ENCODE results near the gene VWC2L.

Gene VWC2L

DNA sequence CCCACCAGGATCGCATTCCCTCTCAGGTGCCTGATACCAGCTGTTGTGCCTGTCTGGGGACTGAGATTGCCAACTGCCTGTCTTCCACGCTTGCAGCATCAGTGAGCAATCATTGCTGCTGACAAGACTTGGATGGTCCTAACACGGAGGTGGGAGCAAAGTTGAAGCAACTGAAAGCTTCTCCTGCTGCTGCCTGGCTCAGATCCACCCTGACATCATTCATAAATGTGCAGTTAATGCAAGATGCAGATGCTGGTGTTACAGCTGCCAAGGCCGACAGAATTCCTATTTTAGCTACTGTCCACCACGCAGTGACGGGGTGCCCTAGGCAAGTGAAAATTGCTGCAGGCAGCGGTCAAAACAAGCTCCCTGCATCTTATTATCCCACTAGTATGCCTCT lies 131.4 kb downstream of the VWC2L start:
- DNase-seq (ENCODE audit: low read depth) = peak; percentile 2

- peak; percentile 78 for DNase-seq (ENCODE audit: low read depth)
Measured at GRCh38 chr2:214542866-214543265, 132.0 kb downstream of the VWC2L start.

DNA sequence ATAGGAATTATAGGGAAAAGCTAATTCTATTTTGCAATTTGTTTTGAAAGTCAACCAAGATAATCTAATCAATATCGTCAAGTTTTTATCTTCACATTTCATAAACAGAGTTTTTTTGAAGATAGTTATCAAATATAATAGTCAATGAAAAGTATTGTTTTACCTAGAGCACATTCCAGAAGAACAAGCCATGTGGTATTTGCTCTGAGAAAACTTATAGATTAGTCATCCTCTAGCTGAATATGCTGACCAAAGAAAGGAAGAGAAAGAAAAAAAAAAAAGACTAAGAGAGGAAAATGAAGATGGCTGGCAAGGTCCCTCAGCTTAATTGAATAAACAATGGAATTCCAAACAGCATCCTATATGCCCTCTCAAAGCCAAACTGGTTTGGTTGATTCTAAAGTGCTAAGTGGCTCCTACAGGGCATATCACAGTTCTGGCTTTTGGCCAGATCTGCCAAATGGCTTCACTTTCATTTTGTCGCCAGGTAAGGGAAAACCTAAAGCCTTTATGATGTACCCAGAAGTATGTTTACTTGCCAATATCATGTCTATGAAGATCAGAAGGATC lies 132.6 kb downstream of the VWC2L start:
- peak; percentile 86 for DNase-seq (ENCODE audit: low read depth)

DNA sequence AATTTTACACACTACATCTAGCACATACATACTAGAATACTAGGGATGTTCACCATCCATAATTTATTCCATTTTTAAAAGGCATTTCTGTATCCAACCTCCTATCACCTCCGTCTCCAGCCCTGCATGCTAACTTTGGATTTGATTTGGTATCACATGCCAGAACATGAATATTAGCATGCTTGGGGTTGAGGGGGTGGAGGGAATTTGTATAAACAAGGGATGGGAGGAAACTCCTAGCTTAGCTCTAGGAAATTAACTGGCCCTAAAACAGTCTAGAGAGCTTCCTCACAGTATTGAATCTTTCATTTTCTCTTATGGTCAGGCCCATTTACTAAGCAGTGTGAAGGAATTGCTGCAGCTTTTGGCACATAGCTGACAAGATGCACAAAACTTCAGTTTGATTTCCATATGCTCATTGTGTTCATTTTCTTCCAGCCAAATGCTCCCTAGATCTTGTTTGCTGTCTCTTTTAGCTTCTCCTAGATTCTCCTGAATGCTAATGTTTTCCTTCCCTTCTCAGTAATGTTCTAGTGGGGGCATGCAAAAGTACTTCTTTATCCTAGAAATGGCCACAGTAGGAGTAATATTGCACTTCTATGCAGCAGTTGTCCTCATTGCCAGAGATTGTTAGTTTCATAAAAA lies 135.2 kb downstream of the VWC2L start:
- no peak for DNase-seq (ENCODE audit: low read depth)

- DNase-seq (ENCODE audit: low read depth) = peak; percentile 6
Measured at GRCh38 chr2:214547931-214548330, 137.1 kb downstream of the VWC2L start.

DNA sequence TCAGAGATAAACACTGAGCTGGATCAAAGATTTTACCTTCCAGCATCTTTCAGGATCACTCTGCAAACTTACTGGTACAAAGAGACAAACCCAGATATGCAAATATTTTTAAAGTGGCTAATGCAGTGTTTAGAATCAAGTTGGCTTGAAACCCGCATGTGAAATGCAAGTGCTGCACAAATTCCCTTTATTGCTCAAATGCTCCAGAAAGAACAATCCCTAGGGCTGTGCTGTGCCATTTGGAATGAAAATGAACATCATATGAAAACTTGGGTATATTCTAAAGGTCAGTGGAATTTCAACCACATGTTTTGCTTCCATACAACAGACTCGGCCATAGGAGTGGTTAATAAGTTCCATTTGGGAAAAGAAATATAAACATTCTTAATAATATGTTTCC lies 139.1 kb downstream of the VWC2L start:
- DNase-seq (ENCODE audit: low read depth) = no peak

GRCh38 chr2:214550786-214551185 lies 139.9 kb downstream of the VWC2L start:
- DNase-seq (ENCODE audit: low read depth) = no peak

DNA sequence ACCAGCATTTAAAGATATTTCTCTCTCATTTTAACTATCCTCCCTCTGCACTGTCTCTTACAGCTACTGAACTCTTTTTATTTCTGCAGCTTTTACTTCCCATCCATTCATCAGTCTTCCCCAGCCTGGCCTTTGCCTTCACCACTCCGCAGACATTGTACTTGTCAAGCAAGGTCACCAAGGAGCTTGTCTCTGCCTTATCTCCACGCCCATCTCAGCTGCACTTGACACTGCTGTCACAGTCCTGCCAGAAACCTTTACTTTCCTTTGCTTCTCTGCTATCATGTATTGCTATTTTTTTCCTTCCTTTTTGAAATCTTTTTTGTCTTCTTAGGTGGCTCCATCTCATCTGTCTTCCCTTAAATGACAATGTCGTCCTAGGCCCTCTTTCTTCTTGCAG lies 147.0 kb downstream of the VWC2L start:
- no peak for DNase-seq (ENCODE audit: low read depth)

- no peak for DNase-seq (ENCODE audit: low read depth)
Measured at GRCh38 chr2:214558341-214558740, 147.5 kb downstream of the VWC2L start.

DNA sequence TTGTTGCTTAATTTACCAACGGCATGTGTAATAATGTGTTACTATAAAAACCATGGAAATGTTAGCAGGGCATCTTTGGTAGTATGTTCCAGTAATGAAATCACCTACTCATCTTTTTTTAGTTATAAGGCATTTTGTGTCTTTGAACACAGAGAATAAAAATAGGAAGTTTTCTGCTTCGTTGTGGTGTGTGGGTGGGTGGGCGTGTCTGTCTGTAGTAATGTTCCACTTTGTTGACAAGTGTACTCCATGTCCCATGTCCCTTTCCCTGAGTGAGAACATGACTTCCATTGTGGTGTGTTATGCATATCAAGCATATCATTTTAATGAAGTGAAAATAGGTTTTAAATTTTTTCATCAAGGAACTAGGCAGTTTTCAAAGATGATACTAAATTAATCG lies 149.3 kb downstream of the VWC2L start:
- no peak for DNase-seq (ENCODE audit: low read depth)

DNA sequence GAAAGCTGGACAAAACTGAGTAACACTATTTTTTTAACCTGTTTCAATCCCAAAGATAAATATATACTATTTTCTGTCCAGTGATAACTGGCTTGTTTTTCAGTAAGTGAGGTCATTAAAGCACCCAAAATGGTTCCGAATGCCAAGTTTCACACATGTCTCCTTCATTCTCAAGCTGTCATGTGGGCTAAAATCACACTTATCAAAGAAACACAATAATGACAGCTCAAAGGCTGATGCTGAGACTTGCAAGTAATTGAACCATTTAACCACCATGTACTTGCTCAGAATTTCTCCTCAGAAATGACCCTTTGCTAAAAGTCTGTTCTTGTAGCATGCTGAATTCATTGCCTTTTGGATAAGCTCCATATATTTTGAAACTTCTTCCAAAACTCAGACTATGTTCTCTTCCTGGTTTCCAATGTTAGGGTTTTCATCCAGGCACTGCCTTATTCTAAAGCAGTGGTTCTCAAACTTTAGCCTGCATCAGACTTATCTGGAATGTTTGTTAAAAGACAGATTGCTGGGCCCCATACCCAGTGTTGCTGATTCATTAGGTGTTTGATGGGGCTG lies 149.8 kb downstream of the VWC2L start:
- no peak for DNase-seq (ENCODE audit: low read depth)

- no peak for DNase-seq (ENCODE audit: low read depth)
Measured at GRCh38 chr2:214565246-214565645, 154.4 kb downstream of the VWC2L start.

DNA sequence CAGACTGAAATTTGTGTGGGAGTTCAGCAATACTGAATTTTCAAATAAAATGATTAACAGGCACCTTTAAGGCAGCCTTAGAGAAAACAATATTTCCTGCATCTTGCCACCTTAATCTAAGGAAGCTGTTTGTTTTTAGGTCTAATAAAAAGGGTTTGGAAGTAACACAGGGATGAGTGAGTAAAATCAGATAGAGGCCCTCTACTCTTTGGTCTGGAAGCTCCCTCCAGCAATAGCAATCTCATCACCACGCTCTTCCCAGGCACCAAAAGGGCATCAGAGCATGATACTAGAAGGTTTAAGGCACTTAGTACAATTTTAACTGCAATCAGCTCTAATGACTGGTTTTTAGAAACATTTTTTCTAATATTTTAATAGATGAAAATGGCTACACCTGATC lies 155.6 kb downstream of the VWC2L start:
- DNase-seq (ENCODE audit: low read depth) = no peak

DNA sequence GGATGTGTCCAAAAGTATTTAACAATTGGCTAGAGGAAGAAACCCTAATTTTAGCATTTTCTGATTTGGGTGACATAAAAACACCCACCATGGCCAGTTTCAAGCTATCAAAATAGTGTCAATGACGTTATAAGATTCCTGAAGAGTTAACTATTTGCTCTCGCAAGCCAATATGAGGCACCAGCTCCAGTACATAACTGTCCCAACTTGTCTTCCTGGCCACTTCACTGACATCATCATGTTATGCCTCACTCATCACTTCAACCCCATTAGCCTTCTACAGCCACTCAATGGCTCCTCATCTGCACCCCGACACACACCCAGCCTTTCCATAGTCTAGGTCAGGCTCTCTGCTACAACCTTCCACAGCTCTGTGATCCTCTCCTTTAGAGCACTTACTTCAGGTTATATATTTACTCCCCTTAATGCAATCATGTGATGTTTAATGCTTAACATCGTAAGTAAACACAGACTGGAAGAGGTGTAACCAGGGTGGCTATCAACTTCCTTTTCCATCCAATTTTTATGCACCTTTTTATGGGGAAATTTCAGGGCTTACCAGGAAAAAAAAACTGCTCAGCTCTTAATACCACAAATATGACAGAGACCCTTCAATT lies 158.7 kb downstream of the VWC2L start:
- no peak for DNase-seq (ENCODE audit: low read depth)

GRCh38 chr2:214574084-214574781 lies 163.4 kb downstream of the VWC2L start:
- no peak for DNase-seq (ENCODE audit: low read depth)

GRCh38 chr2:214575030-214575429 lies 164.2 kb downstream of the VWC2L start:
- DNase-seq (ENCODE audit: low read depth) = no peak

GRCh38 chr2:214575465-214575864 lies 164.6 kb downstream of the VWC2L start:
- DNase-seq (ENCODE audit: low read depth) = peak; percentile 29

GRCh38 chr2:214577769-214578168 lies 166.9 kb downstream of the VWC2L start:
- DNase-seq (ENCODE audit: low read depth) = peak; percentile 30

DNA sequence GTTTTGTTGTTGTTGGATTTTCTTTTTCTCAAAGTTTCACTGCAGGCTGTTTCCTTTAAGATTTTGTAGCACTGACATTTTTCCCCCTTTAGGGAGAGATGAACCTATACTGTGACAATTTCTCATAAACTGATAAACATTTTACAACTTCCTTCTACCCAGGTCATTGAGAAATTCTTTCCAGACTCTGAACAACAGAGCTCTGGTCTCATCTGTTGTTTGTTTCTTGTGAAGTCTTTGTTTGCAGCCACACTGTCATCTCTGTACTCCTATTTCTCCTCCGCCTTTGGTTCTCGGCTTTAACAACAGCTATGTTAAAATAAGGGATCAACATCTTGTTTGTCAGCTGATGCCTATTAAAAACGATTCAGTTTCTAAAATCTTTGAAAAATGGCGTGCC lies 167.6 kb downstream of the VWC2L start:
- DNase-seq (ENCODE audit: low read depth) = no peak

- no peak for DNase-seq (ENCODE audit: low read depth)
Measured at GRCh38 chr2:214579035-214579434, 168.2 kb downstream of the VWC2L start.

GRCh38 chr2:214587442-214587841 lies 176.6 kb downstream of the VWC2L start:
- DNase-seq (ENCODE audit: low read depth) = peak; percentile 38

DNA sequence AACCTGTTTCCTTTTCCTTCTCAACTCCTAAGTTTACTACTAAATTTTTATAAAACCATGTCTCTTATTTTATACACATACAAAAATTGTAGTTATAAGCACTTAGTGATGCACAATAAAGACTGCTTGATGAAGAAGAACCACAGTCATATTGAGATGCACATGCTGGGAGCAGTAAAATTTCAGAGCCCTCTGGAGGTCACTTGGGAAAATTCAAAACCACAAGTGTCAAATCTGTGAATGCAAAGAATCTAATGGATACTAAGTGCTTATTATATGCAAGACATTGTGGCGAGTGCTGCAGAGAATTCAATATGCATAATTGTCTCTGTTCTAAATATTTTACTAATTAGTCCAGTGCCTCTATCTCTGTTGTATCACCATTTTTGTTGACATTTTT lies 180.5 kb downstream of the VWC2L start:
- peak; percentile 23 for DNase-seq (ENCODE audit: low read depth)

DNA sequence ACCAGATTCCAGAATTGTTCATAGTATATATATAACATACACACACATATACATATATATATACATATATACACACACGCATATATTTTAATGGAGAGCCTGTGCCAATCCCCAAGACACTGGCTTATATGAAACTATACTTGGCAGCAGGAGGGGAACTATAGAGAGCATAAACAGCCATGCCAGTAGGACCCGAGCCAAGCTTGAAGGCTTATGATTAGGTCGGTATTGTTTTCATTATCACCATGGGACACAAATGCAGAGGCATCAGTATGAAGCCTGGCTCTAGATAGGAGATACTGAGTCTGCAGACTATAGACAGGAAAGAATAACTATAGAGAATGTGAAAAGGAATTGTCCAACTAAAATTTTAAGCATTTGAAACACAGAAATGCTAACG lies 181.2 kb downstream of the VWC2L start:
- DNase-seq (ENCODE audit: low read depth) = no peak

Measured in ELR (cell line).